Spinal cord (tissue), 10 donors: ENCODE results near the gene CLEC11A. TPM values are rescaled to one million over a fixed set of nuclear protein-coding genes. Genes with fewer than 3 reads are reported as not detected.
A peak's percentile ranks its signal among the peaks of the same experiment; 100 is the strongest.

ENCODE experiments used
- DNase-seq, 6 donors: peaks; one replicate each; pipeline versions ENCODE4 v3.0.0 to v3.0.0-alpha.2; 2013 to 2015; ENCODE audit warnings: low spot score in 6 of 6, low read depth in 4 of 6
- H3K27ac ChIP-seq: one replicate; pipeline ENCODE4 v1.5.1; 2013; ENCODE audit warnings: low read depth, low read length, control low read depth
- H3K27me3 ChIP-seq: one replicate; pipeline ENCODE4 v1.6.1; 2013; ENCODE audit warnings: low read length; ENCODE audit not compliant: control insufficient read depth, insufficient read depth
- H3K36me3 ChIP-seq: one replicate; pipeline ENCODE4 v1.6.1; 2013; ENCODE audit warnings: low read length; ENCODE audit not compliant: control insufficient read depth, insufficient read depth
- H3K4me1 ChIP-seq: one replicate; pipeline ENCODE4 v1.6.1; 2013; ENCODE audit warnings: low read length; ENCODE audit not compliant: control insufficient read depth, insufficient read depth
- H3K4me3 ChIP-seq: one replicate; pipeline ENCODE4 v1.5.1; 2013; ENCODE audit warnings: low read depth, low read length, control low read depth
- H3K9me3 ChIP-seq: one replicate; pipeline ENCODE4 v1.6.1; 2013; ENCODE audit warnings: low read length; ENCODE audit not compliant: control insufficient read depth, insufficient read depth
- WGBS: methylation state at CpG from one replicate; pipeline ENCODE4 v1.1.5; 2013; ENCODE audit warnings: missing lambda C conversion rate; ENCODE audit not compliant: insufficient coverage; 5-methylcytosine and 5-hydroxymethylcytosine counted together
- polyA plus RNA-seq, 2 donors: library from polyadenylated mRNA; unstranded; fragments of 120-200 nt; gene quantifications; one replicate each; pipeline ENCODE4 v1.2.1, GENCODE V29; 2013; ENCODE audit not compliant: insufficient read length in 2 of 2
- total RNA-seq, 2 donors: library from RNA; depleted of rRNA in 1 of 2; stranded (reverse); fragments of 120-200 nt in 1 of 2; fragments of >200 nt in 1 of 2; gene quantifications; one replicate each; pipeline versions ENCODE4 v1.2.3 to v1.2.4, GENCODE V29; 2013 to 2014
- donor health status: healthy.

Gene CLEC11A
- total and polyA plus RNA-seq, 4 donors, result 17.0 to 44.7 (median 33.4) TPM

DNA sequence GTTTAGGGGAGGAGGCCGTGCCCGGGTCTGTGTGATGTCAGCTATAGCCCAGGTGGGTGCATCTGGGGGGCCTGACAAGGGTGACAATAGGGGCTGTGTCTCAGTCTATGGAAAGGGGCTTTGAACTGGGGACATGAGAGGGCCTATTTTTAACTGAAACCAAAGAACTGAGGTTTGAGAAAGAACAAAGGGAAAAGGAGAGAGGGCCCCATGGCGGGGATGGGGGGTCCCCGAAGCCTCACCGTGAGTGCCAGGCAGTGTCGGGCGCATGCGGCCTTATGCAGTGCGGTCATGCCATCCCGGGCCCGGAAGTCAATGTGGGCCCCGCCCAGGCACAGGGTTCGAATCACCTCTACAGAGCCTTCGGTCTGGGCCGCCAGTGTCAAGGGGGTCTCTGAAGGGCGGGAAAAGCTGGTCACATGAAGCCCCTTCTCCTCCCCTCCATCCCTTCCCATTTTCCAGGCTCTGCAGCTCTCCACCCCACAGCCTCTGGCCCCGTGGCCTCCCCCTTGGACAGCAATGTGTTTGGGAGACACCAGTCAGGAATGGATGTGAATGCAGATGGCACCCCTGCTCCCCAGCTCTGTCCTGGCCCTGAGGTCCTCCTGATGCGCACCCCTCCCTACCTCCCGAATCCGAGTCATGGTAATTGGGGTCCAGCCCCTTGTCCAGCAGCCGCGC is 9.5 kb upstream of the CLEC11A start:
- H3K36me3 ChIP-seq, result peaks cover 81% of the 10 kb centered on the region
- WGBS, result 88% methylated on average over 21 of the region's 22 CpGs
- H3K27me3 ChIP-seq, result no peaks in the 10 kb centered on the region
- H3K27ac ChIP-seq, result no peak overlapping the region
- no peak for DNase-seq
- H3K4me3 ChIP-seq, result no peak overlapping the region
- no peaks in the 10 kb centered on the region for H3K9me3 ChIP-seq
- H3K4me1 ChIP-seq, result peaks cover 17% of the 10 kb centered on the region

DNA sequence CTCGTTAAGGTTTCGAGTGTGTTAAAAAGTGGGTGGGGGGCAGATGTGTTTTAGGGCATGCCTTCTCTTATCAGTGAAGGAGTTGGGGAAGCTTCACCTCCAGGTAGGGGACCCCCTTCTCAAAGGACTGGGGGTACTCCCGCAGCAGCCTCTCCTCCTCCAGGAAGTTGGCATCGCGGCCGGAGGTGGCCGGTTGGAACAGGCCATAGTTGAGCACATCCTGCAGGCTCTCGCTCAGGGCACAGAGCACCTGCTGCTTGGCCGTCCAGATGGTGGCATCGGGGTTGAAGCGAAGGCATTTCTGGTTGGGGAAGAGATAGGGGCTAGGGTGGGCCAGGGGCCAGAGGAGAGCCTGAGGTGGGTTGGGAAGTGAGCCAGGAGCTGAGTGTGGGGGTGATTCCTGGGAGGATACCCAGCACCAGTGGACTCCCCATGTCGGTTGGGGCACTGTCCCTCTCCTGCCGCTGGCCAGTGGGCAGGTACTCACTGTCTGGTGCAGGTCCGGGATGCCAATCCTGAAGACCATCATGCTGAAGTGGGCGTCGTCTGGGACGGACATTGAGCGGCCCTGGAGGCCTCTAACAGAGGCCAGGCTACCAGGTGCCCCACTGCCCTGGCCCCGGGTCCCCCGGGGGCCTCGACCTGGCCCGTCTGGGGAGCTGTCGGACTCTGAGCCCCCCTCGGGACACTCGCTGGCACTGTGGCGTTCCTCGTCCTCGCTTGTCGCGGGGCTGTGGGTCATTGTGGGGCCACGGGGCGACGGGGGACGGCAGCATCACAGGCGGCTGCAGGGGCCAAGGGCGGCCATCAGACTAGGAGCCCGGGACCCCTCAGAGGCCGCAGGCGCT is 6.8 kb upstream of the CLEC11A start:
- DNase-seq, result no peak
- Histone ChIP-seq H3K4me1 (peaks cover 29% of the 10 kb centered on the region), H3K27me3 (no peaks in the 10 kb centered on the region), H3K36me3 (peaks cover 55% of the 10 kb centered on the region), H3K9me3 (no peaks in the 10 kb centered on the region), H3K27ac (no peak overlapping the region), H3K4me3 (no peak overlapping the region)
- WGBS, result 85% methylated on average over 39 of the region's 39 CpGs

DNA sequence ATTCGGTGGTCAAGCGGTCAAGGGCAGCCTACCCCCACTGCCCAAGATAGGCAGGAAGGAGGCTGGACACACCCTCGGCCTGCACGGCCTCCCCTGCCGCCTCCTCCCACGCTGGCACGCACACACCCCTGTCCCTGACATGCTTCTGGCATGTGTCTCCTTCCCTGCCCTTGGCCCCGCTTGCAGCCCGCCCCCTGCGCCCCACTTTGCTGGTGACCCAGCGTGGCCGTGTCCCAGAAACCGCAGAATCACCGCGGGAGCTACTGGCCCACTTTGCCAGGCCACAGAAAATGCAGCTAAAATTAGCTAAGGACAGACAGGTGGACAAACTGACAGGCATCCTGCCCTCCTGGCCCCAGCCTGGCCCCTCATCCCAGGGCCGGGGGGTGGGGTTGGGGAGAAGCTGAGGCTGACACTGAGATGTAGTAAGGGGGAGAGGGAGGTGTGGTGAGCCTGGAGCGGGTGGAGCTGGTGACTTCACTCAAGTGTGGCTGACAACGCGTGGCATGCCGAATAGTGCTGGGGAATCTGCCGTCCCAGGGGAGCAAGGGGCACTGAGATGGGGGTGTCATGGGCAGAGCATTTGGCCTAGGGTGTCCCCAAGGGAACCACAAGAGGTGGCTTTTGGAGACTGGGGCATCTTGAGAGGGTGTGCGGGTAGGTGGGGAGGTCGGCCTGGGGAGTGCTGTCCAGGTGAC is 6.0 kb upstream of the CLEC11A start:
- H3K27ac ChIP-seq, result no peak overlapping the region
- H3K4me3 ChIP-seq, result no peak overlapping the region
- peaks cover 47% of the 10 kb centered on the region for H3K36me3 ChIP-seq
- peaks cover 29% of the 10 kb centered on the region for H3K4me1 ChIP-seq
- no peaks in the 10 kb centered on the region for H3K9me3 ChIP-seq
- H3K27me3 ChIP-seq, result no peaks in the 10 kb centered on the region
- 66% methylated on average over 23 of the region's 23 CpGs for WGBS
- DNase-seq, result no peak

DNA sequence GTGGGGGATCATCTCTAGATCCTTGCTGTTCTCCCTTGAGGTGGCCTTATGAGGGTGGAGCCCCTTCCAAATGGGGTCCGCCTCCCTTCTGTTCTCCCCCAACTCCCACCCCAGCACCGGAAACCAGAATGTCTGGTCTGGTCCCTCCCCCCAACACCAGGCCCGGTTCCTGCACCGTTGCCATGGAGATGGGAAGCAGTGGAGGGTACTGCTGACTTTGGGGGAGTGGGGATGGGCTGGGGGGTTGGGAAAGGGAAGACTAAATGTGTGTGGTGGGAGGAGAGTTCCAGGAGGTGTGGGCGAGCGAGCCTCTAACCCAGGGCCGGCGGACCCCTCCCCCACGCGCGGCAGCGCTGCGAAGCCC is 5.3 kb upstream of the CLEC11A start:
- H3K9me3 ChIP-seq, result no peaks in the 10 kb centered on the region
- peaks cover 40% of the 10 kb centered on the region for H3K36me3 ChIP-seq
- no peak overlapping the region for H3K27ac ChIP-seq
- peak in 2 of 6 donors; percentile 50 to 76 for DNase-seq
- H3K27me3 ChIP-seq, result no peaks in the 10 kb centered on the region
- peaks cover 34% of the 10 kb centered on the region for H3K4me1 ChIP-seq
- 0% methylated on average over 1 of the region's 13 CpGs for WGBS
- no peak overlapping the region for H3K4me3 ChIP-seq

DNA sequence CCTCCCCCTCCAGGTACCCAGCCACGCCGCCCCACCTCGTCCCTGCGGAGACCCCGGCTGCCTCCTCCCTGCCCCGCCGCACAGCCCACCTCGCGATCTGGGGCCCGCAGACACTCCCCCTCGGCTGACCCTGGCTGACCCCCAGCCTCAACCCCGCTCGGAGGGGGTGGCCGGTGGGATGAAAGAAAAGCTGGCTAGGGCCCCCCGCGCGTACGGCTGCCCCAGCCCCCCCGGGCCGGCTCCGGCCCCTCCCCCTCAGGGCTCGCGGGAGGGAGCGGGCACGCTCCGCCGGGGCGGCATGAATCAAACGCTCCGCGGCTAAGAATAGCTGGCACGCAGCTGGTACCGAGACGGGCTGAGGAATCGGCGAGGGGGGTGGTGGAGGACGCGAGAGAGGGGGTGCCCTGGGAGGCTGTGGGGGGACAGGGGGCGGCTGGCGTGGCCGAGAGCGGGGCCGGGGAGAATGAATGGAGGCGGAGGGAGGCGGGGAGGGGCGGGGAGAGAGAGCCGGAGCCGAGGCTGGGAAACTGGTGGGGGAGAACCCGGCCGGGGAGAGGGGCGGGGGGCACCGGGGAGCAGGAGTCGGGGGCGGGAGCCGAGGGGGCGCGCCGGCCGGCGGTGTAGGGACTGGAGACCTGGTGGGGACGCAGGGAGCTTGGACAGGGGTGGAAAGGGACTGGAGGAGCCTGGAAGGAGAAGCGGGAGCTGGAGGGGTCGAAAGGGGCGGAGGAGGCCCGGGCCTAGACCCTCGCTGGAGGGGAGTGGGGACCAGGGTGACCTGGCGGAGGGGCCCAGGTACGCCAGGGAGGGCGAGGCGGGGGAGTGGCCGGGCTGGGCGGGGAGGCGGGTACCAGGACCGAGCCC is 4.7 kb upstream of the CLEC11A start:
- peak in 2 of 6 donors; percentile 56 to 64 for DNase-seq
- no peaks in the 10 kb centered on the region for H3K9me3 ChIP-seq
- peaks cover 40% of the 10 kb centered on the region for H3K4me1 ChIP-seq
- no peaks in the 10 kb centered on the region for H3K27me3 ChIP-seq
- no peak overlapping the region for H3K27ac ChIP-seq
- WGBS, result under 1% methylated on average over 60 of the region's 74 CpGs
- peaks cover 34% of the 10 kb centered on the region for H3K36me3 ChIP-seq
- peak overlapping the region; percentile 39 for H3K4me3 ChIP-seq

DNA sequence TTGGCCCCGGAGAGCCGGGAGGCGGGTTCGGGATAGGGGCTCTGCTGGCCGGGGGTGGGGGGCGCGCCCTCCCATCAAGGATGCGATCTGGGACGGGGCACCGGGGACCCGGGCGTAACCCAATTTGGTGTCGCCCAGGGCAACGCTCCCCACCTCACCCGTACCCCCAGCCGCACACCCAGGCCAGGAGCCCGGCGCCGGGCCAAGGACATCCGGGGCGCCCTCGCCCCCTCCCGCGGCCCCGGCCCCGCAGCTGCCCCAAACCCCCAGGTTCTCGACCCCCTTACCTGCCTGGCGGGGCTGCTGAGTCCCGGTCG is 4.1 kb upstream of the CLEC11A start:
- Histone ChIP-seq H3K36me3 (peaks cover 28% of the 10 kb centered on the region), H3K4me3 (peak overlapping the region; percentile 39), H3K27ac (no peak overlapping the region), H3K27me3 (no peaks in the 10 kb centered on the region), H3K9me3 (no peaks in the 10 kb centered on the region), H3K4me1 (peaks cover 46% of the 10 kb centered on the region)
- DNase-seq, result no peak
- WGBS, result 0% methylated on average over 19 of the region's 30 CpGs

DNA sequence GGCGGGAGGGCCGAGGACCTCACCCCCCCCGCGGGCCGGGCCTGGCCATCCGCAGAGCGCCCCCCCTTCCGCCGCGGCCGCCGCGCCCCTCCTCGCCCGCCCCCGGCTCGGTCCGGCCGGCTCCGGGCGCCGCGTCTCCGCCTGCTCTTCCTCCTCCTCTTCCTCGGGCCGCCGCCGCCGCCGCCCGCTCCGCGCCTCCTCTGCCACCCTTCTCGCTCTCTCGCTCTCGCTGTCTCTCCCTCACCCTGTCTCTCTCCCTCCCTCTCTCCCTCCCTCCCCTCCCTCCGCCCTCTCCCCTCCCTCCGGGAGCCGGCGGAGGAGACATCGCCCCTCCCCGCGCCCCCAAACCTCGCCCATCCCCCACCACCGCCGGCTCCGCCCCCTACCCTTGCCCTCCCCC is 3.6 kb upstream of the CLEC11A start, which contains the start of gene SHANK1:
TSS of gene SHANK1 (minus strand) at position 237 of the 400 bp plus-strand sequence. CDS start 2,883 bp downstream, outside the sequence.
- peak in 2 of 6 donors; percentile 83 to 94 for DNase-seq
- Histone ChIP-seq H3K9me3 (no peaks in the 10 kb centered on the region), H3K36me3 (peaks cover 25% of the 10 kb centered on the region), H3K4me1 (peaks cover 49% of the 10 kb centered on the region), H3K27me3 (no peaks in the 10 kb centered on the region), H3K4me3 (peak within 1 kb of the TSS; percentile 39), H3K27ac (no peak within 1 kb of the TSS)
- WGBS, result under 1% methylated on average over 26 of the region's 47 CpGs

DNA sequence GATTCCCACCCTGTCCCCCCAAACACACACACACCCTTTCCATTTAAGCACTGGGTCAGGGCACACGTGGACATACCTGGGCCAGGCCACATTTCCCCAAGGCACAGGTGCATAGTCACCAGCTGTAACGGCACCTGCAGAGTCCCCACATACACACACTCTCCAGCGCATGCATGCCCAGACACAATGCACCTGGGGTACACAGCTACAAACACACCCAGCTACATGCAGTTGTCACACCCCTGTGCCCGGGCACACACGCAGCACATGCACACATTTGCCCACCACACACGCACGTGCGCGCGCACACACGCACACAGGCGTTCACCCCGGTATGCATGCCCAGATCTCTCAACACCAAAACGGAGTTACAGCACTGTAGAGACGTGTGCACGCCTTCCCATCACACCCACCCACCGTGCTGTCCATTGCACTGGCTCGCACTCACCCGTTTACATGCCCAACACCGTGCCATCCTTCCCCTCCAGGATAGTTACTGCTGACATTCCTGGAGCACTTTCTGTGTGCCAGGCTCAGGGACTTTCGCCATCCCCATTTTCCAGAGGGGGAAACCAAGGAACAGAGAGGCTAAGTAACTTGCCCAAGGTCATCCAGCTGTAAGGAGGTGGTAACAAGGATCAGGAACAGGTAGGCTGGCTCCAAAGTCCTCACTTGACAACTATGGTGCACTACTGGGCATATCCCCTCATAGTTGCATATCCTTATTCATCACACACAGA is 2.8 kb upstream of the CLEC11A start:
- H3K27me3 ChIP-seq, result no peaks in the 10 kb centered on the region
- H3K36me3 ChIP-seq, result peaks cover 21% of the 10 kb centered on the region
- no peaks in the 10 kb centered on the region for H3K9me3 ChIP-seq
- H3K27ac ChIP-seq, result no peak overlapping the region
- WGBS, result 38% methylated on average over 21 of the region's 21 CpGs
- H3K4me1 ChIP-seq, result peaks cover 52% of the 10 kb centered on the region
- no peak overlapping the region for H3K4me3 ChIP-seq
- DNase-seq, result peak in 1 of 6 donors; percentile 34
